ENCODE data around the gene ARFGAP2. TPM values are rescaled to one million over a fixed set of nuclear protein-coding genes. Genes with fewer than 3 reads are reported as not detected.
A peak's percentile ranks its signal among the peaks of the same experiment; 100 is the strongest.

The ARFGAP2 gene
- total RNA-seq, 1 donor from 2014 or later = 90.9 TPM

GRCh38 chr11:47189100-47189834 lies 12.6 kb upstream of the ARFGAP2 start:
- peak overlapping the region; percentile 49 for H3K27ac ChIP-seq
- H3K36me3 ChIP-seq = no peaks in the 10 kb centered on the region
- no peak for TF ChIP-seq CTCF (IDR thresholded peaks at IDR 0.05)
- no peak overlapping the region for H3K4me3 ChIP-seq
- peaks cover 31% of the 10 kb centered on the region for H3K4me1 ChIP-seq
- no peaks in the 10 kb centered on the region for H3K9me3 ChIP-seq
- DNase-seq = no peak
- H3K27me3 ChIP-seq (ENCODE audit: low read depth) = peaks cover 22% of the 10 kb centered on the region
- ATAC-seq = peak; percentile 67
- intact Hi-C loops (cut with DNase I) = no loop called here

DNA sequence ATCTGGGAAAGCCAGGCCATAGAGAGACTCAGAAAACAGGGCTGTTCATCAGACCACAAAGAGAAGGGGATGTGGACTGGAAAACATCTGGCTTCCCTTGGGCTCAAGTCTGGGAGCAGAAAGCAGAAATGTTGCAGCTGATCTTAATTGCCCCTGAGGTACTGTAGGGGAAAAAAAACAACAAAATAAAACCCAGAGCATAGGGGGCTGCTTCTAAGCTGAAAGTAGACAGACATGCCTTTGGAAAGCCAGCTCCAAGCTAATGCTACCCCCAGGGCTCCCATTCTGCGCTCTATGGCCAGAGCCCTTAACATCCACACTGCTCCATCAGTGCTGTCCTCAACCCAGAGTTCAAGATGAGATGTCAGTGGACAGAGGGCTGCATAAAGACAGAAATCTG lies 11.6 kb upstream of the ARFGAP2 start:
- intact Hi-C loops (cut with DNase I) = no loop called here
- Histone ChIP-seq H3K4me1 (peaks cover 31% of the 10 kb centered on the region), H3K4me3 (no peak overlapping the region), H3K9me3 (no peaks in the 10 kb centered on the region), H3K27me3 (ENCODE audit: low read depth) (peaks cover 22% of the 10 kb centered on the region), H3K27ac (peak overlapping the region; percentile 83), H3K36me3 (no peaks in the 10 kb centered on the region)
- ATAC-seq = no peak
- TF ChIP-seq CTCF (IDR thresholded peaks at IDR 0.05) = no peak
- no peak for DNase-seq

DNA sequence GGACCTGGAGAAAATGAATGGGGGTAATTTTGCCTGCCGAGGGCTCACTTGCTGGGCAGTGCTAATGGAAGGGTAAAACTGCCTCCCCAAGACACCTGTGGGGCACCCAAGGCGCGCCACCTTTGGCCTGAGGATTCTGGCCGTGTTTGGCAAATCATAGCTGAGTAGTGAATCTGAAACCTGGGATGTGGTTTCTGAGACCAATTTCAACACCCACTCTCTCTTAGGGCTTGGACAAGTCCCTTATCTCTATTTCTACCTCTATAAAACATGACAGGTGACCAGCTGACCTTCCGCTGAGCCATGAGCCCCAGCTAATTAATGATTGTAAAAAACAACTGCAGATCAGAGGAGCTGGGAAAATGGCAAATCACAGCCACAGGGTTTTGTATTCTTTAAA lies 11.0 kb upstream of the ARFGAP2 start:
- ATAC-seq (no peak), DNase-seq (no peak)
- Histone ChIP-seq H3K36me3 (no peaks in the 10 kb centered on the region), H3K4me1 (peaks cover 31% of the 10 kb centered on the region), H3K9me3 (no peaks in the 10 kb centered on the region), H3K27ac (peak overlapping the region; percentile 83), H3K4me3 (peak overlapping the region; percentile 76), H3K27me3 (ENCODE audit: low read depth) (peaks cover 22% of the 10 kb centered on the region)
- intact Hi-C loops (cut with DNase I) = no loop called here
- no peak for TF ChIP-seq CTCF (IDR thresholded peaks at IDR 0.05)

- Histone ChIP-seq H3K4me3 (peak overlapping the region; percentile 76), H3K4me1 (peaks cover 31% of the 10 kb centered on the region), H3K27ac (peak overlapping the region; percentile 83), H3K36me3 (no peaks in the 10 kb centered on the region), H3K27me3 (ENCODE audit: low read depth) (peaks cover 22% of the 10 kb centered on the region), H3K9me3 (no peaks in the 10 kb centered on the region)
- no peak for TF ChIP-seq CTCF (IDR thresholded peaks at IDR 0.05)
- ATAC-seq (peak; percentile 34 to 39), DNase-seq (peak; percentile 67)
- intact Hi-C loops (cut with DNase I) = no loop called here
Measured at GRCh38 chr11:47186700-47187695, 10.3 kb upstream of the ARFGAP2 start.

GRCh38 chr11:47186076-47186699 lies 9.5 kb upstream of the ARFGAP2 start, which contains the start of gene PACSIN3:
PACSIN3 (minus strand) TSS chr11:47186434; CDS start chr11:47182727, 3,707 bp downstream.
- H3K4me1 ChIP-seq = peaks cover 31% of the 10 kb centered on the region
- ATAC-seq (peak; percentile 77 to 81), DNase-seq (peak; percentile 70)
- peaks cover 22% of the 10 kb centered on the region for H3K27me3 ChIP-seq (ENCODE audit: low read depth)
- H3K4me3 ChIP-seq = peak within 1 kb of the TSS; percentile 76
- no peaks in the 10 kb centered on the region for H3K9me3 ChIP-seq
- H3K36me3 ChIP-seq = no peaks in the 10 kb centered on the region
- TF ChIP-seq CTCF (IDR thresholded peaks at IDR 0.05) = no peak
- intact Hi-C loops (cut with DNase I) = no loop called here
- peak within 1 kb of the TSS; percentile 83 for H3K27ac ChIP-seq

All from lower lobe of right lung (tissue), 2 donors.